Lower leg skin (tissue), 4 donors: ENCODE measurements around the gene PRDM11. TPM values are rescaled to one million over a fixed set of nuclear protein-coding genes. Genes with fewer than 3 reads are reported as not detected.

Experiments used
- DNase-seq, 2 donors: peaks; one replicate each; pipeline ENCODE4 v3.0.0-alpha.2; 2019; ENCODE audit warnings: low spot score in 2 of 2
- H3K4me3 ChIP-seq: fragments of 200-600 bp; sonication (generic); 2 replicates; pipeline ENCODE4 v1.5.1; 2017; ENCODE audit warnings: mild to moderate bottlenecking, low read depth; ENCODE audit not compliant: poor library complexity, severe bottlenecking
- POLR2A ChIP-seq, 2 donors: fragments of 450-650 bp; IDR thresholded peaks; one replicate each; pipeline ENCODE4 v1.6.1; 2016 to 2017; ENCODE audit warnings: antibody characterized with exemption in 2 of 2, mild to moderate bottlenecking in 1 of 2, moderate library complexity in 1 of 2
- WGBS, 2 donors: methylation state at CpG; one replicate each; pipeline ENCODE4 v1.1.5; 2018; 5-methylcytosine and 5-hydroxymethylcytosine counted together
- intact Hi-C: fragments of 100-400 bp; cut with DNase I; formaldehyde crosslinking; loops from one replicate; pipeline ENCODE4 v1.15.0; 2023; ENCODE audit warnings: low total_unique reads
- total RNA-seq, 4 donors: library from RNA; depleted of rRNA; stranded (reverse); fragments of >200 nt; gene quantifications; one replicate each; pipeline ENCODE4 v1.1.0, GENCODE V29; 2016
- TF ChIP-seq, protein P1 (sequence below), 3 donors: fragments of 450-650 bp; IDR thresholded peaks; one replicate each; pipeline ENCODE4 v1.5.1; 2016; ENCODE audit warnings: antibody characterized with exemption in 3 of 3, mild to moderate bottlenecking in 3 of 3, moderate library complexity in 2 of 3

PRDM11 gene
- total RNA-seq, 4 donors from 2014 or later, result 3.2 to 9.5 (median 6.6) TPM

DNA sequence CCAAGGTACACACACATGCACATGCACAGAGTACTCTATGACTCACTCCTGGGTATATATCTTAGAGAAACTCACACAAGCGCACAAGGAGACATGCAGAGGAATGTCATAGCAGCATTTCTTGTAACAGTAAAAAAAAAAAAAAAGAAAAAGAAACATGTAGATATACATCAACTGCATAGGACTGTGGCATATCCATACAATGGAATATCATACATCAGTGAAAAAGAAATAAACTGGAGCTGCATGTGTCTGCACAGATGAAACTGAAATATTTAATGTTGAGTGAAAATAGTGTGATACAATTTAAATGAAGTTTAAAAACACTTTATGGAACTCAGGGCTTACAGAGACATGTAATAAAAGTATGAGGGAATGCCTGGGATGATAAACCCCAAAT, 93.3 kb downstream of the PRDM11 start:
- intact Hi-C loops, result no loop called here
- WGBS, 2 donors, result 100% methylated on average over 1 of the region's 1 CpG
- H3K4me3 ChIP-seq, result no peak overlapping the region
- no peak for DNase-seq
- TF ChIP-seq, protein P1, sequence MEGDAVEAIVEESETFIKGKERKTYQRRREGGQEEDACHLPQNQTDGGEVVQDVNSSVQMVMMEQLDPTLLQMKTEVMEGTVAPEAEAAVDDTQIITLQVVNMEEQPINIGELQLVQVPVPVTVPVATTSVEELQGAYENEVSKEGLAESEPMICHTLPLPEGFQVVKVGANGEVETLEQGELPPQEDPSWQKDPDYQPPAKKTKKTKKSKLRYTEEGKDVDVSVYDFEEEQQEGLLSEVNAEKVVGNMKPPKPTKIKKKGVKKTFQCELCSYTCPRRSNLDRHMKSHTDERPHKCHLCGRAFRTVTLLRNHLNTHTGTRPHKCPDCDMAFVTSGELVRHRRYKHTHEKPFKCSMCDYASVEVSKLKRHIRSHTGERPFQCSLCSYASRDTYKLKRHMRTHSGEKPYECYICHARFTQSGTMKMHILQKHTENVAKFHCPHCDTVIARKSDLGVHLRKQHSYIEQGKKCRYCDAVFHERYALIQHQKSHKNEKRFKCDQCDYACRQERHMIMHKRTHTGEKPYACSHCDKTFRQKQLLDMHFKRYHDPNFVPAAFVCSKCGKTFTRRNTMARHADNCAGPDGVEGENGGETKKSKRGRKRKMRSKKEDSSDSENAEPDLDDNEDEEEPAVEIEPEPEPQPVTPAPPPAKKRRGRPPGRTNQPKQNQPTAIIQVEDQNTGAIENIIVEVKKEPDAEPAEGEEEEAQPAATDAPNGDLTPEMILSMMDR (IDR thresholded peaks at IDR 0.05), result no peak

DNA sequence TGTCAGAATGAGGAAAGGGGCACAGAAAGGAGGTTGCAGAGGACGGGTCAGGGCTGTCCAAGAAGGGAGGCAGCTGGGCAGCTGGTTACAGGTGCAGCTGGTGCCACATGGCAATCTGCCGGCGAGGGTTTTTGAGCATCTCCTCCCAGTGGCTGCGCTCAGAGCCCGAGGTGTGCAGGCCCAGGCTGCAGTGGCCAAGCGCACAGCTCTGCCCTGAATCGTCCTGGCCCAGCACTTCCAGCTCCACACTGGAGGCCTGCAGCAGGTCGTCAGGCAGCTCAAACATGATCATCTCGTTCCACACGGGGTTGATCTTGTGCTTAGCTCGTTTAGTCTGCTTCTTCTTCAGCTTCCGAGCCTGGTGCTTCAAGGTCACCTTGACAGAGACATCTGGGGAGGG, 97.5 kb downstream of the PRDM11 start:
- intact Hi-C loops, result no loop called here
- WGBS, 2 donors, result 76 to 91% methylated on average over 8 to 12 of the region's 12 CpGs
- no peak overlapping the region for H3K4me3 ChIP-seq
- TF ChIP-seq, protein P1 (IDR thresholded peaks at IDR 0.05), result no peak
- TF ChIP-seq POLR2A (IDR thresholded peaks at IDR 0.05), result no peak
- DNase-seq, result no peak

GRCh38 chr11:45245218-45246045, 99.0 kb downstream of the PRDM11 start:
- 85 to 92% methylated on average over 8 of the region's 8 CpGs for WGBS, 2 donors
- H3K4me3 ChIP-seq, result no peak overlapping the region
- intact Hi-C loops, result no loop called here
- no peak for DNase-seq
- TF ChIP-seq, protein P1 (IDR thresholded peaks at IDR 0.05), result no peak
- no peak for TF ChIP-seq POLR2A (IDR thresholded peaks at IDR 0.05)

DNA sequence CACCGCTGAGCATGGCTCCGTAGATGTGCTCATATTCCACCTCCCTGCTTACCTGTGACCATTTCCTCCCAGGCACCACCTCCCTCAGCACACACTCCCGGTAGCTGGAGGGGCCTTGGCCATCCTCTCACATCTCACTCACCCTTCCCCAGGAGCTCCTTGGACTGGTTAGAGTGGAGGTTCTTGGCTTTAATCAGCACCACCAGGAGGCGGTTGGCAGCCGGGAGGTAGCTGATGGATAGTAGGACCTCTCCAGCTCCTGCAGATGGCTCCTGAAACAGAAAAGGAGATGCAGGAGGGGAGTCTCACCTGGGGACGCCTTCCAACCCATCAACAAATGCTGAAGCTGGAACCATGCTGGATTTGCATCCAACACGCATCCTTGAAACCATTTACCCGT, 99.8 kb downstream of the PRDM11 start:
- intact Hi-C loops, result no loop called here
- DNase-seq, result no peak
- TF ChIP-seq POLR2A (IDR thresholded peaks at IDR 0.05), result no peak
- TF ChIP-seq, protein P1 (IDR thresholded peaks at IDR 0.05), result no peak
- WGBS, 2 donors, result 94 to 97% methylated on average over 8 of the region's 8 CpGs
- no peak overlapping the region for H3K4me3 ChIP-seq

DNA sequence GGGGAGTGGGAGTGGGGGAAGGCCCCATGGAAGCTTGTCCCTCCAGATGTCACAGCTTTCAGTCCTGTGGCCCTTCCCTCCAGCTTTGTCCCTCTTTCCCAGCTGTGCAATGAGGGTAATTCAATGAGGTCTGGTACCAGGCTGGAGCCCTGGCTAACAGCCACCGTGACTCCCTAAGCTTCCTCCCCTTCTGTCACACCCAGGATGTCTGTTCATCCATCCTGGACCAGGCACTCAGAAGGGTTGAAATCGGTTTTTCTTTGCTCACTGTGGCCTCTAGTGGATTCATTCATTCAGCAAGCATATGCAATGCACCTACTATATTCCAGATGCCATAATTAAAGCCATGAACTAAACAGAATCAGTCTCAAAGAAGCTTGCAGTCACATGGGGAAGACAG, 101.0 kb downstream of the PRDM11 start:
- intact Hi-C loops, result no loop called here
- H3K4me3 ChIP-seq, result no peak overlapping the region
- WGBS, 2 donors, result 25 to 40% methylated on average over 2 of the region's 2 CpGs
- no peak for TF ChIP-seq POLR2A (IDR thresholded peaks at IDR 0.05)
- TF ChIP-seq, protein P1 (IDR thresholded peaks at IDR 0.05), result no peak
- no peak for DNase-seq
